T-helper 1 cell treated with Interleukin-12 subunit alpha and Interleukin-12 subunit beta and Interleukin-4 antibody, amounts not matched to agents 30 ng/mL and 1 ng/mL, for 36 hours (primary cell): Measurements from ENCODE around the gene ERGIC2. TPM values are rescaled to one million over a fixed set of nuclear protein-coding genes. Genes with fewer than 3 reads are reported as not detected.
"Not testable (repeated sequence)": the region's sequence is repeated elsewhere in the genome, so short reads cannot be mapped to it uniquely, and the experiment has no call there.

Experiments used
- intact Hi-C: fragments of 100-400 bp; cut with micrococcal nuclease; formaldehyde crosslinking; loops from one replicate; pipeline ENCODE4 v1.15.1; 2024
- total RNA-seq: library from RNA; stranded (reverse); gene quantifications from 2 replicates; pipeline ENCODE4 v1.2.3, GENCODE V29; 2022

The ERGIC2 gene
- total RNA-seq: 72.6 and 80.8 TPM in 2 replicates

DNA sequence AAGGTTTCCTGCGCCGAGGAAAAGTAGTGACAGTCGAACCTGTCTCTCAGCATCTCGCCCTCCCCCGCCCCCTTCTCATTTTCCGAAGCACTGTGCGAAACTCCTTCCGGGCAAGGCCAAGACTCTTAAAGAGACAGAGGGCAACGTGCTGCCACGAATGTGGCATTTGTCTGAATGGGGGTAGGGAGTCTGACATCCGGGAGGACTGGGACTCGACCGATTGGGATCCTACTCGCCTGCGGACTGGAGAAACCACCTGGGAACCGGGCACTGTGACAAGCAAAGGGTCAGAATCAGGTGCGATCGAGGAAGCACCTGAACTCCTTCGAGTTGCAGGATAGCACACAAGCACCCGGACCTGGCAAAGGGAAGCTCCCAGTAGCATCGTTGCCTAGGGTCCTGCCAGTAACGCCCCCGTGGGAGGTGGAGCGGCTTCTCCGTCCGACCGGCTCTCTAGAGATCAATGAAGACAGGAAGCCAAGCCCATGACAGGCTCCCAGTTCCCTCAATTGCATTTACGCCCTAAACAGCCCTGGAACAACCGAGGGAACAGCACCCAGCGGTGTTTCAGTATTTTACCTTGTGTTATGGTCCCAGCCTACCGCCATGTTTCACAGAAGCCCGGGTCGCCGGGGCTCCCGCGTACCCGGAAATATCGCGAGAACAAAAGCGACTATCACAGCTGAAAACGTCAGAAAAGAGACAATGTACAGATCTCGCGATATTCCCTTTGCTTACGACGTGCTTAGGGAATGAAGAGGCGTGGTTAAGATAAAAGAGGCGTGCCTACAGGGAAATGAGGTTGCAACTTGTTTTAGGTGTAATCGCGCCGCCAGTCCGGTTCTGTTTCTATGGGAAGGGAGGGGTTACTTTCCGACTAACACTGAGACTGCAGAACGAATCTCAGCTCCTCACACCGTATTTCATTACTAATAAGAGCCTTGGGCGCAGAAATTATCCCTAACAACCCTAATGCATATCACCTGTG lies at the start of gene ERGIC2:
ERGIC2 (minus strand) TSS at position 637 of the 988 bp plus-strand sequence. CDS start 9,539 bp downstream, outside the sequence.
- intact Hi-C loops: loop anchor here (1.0 to 5.0 kb wide), 14 partner anchors 9 to 1945 kb away; partner anchors contain the start of genes CCDC91, DDX11, FAR2 and MRPS35

GRCh38 chr12:29430716-29431044 lies 49.7 kb upstream of the ERGIC2 start:
- intact Hi-C loops: no loop called here

DNA sequence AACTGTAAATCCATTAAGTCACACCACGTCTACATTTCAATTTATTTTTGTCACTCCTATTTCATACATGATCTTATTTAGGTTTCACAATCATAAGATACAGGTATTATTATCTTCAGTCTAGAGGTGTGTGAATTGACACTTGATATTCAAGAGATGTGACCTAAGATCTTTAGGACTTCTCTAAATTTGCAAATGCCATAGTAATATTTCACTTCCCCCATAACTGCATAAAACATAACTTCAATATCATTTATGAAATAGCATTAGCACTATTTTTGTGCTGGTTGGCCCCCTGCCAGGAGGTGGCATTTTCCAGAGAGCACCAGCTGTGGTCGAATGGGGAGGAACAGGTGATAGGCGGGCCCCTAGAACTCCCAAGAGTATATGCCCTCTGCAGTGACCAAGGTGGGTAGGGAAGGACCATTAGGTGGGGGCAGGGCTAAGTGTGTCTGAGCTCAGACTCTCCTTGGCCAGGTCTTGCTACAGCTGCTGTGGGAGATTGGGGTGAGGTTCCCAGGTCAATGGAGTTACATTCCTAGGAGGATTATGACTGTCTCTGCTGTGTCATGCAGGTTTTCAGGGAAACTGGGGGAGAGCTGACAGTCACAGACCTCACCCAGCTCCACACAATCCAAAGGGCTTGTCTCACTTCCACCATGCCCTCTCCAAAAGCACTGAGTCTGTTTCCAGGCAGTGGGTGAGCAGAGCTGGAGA lies 49.2 kb upstream of the ERGIC2 start:
- intact Hi-C loops: loop anchor here (5.0 kb wide), 1 partner anchor 358 kb away; no protein-coding TSS in a partner anchor

GRCh38 chr12:29428633-29429032 lies 47.7 kb upstream of the ERGIC2 start:
- intact Hi-C loops: loop anchor here (1.0 to 5.0 kb wide), 3 partner anchors 47 to 356 kb away; partner anchors contain the start of gene ERGIC2

DNA sequence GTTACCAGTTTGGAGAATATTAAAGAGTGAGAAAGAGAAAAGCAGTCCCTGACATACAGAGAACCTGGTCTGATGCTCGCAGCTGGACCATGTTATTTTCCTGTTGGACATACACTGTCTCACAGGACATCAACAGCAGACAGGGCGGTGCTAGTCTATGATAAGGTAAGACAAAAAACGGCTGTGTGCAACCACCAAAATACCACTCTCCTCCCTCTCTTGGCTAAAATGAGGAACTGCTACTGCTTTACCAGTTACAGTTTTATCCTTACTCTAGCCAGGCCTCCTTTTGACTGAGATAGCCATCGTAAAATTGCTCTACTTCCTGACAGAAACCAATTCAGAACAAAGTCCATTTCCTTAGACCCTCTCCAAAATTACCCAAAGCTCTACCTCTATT lies 47.0 kb upstream of the ERGIC2 start:
- intact Hi-C loops: loop anchor here (1.0 to 5.0 kb wide), 3 partner anchors 47 to 356 kb away; partner anchors contain the start of gene ERGIC2

- intact Hi-C loops: loop anchor here (5.0 kb wide), 1 partner anchor 354 kb away; no protein-coding TSS in a partner anchor
Measured at GRCh38 chr12:29426498-29426897, 45.5 kb upstream of the ERGIC2 start.

GRCh38 chr12:29425722-29426121 lies 44.8 kb upstream of the ERGIC2 start:
- intact Hi-C loops: loop anchor here (5.0 kb wide), 1 partner anchor 353 kb away; no protein-coding TSS in a partner anchor

DNA sequence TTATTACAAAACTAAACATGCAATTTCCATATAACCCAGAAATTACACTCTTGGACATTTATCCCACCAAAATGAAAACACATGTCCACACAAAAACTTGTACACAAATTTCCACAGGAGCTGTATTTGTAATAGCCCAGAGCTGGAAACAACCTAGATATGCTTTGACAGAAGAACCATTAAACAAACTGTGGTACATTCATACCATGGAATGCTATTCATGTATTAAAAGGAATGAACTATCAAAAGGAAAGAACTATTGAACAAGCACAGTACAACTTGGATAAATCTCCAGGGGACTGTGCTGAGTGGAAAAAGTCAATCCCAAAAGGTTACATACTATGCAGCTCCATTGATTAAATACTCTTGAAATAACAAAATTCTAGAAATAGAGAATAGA lies 35.8 kb upstream of the ERGIC2 start:
- intact Hi-C loops: no loop called here

DNA sequence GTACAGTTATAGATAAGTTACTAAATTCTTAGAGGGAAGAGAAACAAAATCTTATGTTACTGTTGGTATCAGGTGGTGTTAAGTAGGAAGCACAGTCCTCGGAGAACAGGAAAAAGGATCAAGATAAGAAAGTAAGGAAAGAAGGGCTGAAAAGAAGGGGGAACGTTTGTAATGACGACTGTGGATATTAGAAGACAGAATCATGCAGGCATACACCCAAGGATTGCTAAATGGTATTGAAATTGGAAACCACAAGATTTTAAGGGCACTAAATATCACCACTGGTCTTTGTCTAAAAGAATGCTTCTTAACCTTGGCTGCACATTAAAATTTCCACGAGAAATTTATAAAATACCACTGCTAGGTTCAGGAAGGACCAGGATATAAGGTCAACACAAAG lies 34.1 kb upstream of the ERGIC2 start:
- intact Hi-C loops: no loop called here

- intact Hi-C loops: no loop called here
Measured at GRCh38 chr12:29414368-29414767, 33.4 kb upstream of the ERGIC2 start.

DNA sequence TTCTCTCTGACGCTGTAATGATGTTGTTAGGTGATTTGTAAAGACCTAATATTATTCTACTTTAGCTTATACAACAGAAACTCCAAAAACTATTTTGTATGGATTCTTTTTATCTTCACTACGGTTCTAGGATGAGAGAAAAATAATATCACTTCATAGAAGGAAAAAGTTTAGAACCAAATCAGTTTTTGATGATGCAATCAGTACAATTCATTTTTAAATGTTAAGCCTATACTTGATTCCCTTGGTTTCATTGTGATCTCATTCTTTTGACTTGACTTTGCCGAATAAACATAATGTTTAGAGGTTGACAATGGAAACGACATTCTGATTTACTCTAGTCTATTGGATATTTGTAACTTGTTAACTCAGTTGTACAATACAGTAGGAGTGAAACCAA lies 24.6 kb upstream of the ERGIC2 start:
- intact Hi-C loops: no loop called here

- intact Hi-C loops: no loop called here
Measured at GRCh38 chr12:29403991-29404390, 23.0 kb upstream of the ERGIC2 start.

DNA sequence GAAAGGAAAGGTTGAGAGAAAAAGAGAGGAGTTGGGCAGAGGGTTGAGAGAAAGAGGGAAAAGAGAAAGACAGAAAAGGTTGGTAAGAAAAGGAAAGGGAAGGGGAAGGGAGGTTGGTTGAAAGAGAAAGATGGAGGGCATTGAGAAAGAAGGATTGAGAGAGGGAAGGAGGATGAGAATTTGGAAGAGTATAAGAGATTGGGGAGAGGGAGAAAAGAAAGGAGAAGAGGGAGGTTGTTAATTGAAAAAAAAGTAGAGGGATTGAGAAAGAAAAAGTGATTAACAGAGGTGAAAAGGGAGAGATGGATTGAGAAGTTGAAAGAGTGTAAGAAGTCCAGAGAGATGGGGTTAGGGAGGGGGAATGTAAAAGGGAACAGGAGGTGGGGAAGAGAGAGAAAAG lies 21.5 kb upstream of the ERGIC2 start:
- intact Hi-C loops: no loop called here

DNA sequence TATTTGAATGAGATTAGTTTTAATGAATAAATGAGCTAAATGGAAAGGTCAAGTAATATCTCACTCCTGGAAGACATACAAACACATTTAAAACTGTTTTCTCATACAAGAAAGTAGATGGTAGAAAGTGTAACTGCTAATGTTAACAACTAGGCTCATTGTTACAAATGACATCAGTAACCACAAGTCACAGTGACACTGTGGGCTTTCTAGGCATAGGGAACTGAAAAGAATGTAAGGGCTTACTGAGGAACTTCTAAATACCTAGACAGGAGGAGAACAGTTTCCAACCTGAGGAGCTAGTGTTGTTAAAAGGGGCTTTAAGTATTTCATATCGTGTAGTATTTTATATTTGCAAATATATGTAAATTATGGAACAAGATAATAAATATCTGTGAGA lies 17.5 kb upstream of the ERGIC2 start:
- intact Hi-C loops: no loop called here

DNA sequence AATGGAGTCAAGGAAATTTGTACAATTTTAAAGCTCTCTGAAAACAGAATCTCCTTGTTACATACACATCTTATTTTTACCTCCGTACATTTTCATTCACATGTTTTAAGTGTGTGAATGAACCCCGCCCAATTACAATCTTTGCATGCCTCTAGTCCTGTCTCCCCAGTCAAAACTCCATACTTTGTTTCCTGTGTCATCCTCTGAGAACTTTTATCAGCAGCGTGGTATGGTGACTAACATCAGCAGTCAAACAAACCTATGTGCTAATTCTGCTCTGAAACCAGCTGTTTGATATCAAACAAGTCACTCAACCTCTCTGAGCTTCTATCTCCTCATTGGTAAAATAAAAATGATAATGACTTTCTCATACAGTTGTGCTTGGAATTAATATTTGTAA lies 15.8 kb upstream of the ERGIC2 start:
- intact Hi-C loops: no loop called here

DNA sequence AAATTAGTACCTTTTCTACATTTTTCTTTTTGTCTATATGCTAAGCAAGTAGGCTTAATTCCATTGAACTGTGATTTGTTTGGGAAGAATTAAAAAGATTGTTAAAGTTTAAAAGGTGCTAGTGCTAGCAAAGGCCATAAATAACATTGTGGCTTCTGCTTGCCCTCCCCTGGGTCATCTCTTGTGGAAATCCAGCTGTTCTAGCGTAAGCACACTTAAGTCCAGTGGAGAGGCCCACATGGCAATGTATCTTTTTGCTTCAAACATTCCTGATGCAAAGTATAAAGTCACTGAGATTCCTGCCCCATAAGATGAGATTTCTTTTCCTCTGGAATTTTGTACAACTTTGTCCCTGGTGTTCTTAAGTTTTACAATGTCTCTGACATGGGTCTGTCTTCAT lies 14.4 kb upstream of the ERGIC2 start:
- intact Hi-C loops: no loop called here

DNA sequence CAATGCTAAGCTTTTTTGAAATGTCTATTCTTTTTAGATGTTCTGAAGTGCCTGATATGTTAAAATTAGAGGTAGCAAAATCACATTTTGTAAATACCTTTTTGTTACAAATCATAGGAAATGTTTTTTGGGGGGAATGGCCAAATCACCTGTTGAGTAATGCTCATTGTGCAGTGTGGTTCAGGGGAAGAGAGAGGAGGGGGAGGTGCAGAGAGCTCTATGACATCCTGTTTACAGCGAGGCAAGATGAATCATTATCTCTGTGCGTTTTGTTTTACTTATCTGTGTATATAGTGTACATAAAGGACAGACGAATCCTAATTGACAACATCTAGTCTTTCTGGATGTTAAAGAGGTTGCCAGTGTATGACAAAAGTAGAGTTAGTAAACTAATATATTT lies 9.4 kb upstream of the ERGIC2 start:
- intact Hi-C loops: loop anchor here (1.0 kb wide), 1 partner anchor 9 kb away; the partner anchor contains the start of gene ERGIC2

GRCh38 chr12:29389295-29389919 lies 8.4 kb upstream of the ERGIC2 start:
- intact Hi-C loops: no loop called here

- intact Hi-C loops: not testable (repeated sequence)
Measured at GRCh38 chr12:29386084-29386680, 5.2 kb upstream of the ERGIC2 start.

DNA sequence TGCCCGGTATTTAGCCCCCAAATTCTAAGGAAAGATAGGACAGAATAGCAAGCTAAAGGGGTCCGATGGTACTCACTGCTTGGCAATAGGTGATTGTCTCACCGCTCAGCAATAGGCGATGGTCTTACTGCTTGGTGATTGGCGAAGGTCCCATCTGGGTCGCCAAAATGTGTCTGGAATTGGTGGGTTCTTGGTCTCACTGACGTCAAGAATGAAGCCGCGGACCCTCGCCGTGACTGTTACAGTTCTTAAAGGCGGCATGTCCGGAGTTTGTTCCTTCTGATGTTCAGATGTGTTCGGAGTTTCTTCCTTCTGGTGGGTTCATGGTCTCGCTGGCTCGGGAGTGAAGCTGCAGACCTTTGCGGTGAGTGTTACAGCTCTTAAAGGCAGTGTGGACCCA lies 4.2 kb upstream of the ERGIC2 start:
- intact Hi-C loops: not testable (repeated sequence)

DNA sequence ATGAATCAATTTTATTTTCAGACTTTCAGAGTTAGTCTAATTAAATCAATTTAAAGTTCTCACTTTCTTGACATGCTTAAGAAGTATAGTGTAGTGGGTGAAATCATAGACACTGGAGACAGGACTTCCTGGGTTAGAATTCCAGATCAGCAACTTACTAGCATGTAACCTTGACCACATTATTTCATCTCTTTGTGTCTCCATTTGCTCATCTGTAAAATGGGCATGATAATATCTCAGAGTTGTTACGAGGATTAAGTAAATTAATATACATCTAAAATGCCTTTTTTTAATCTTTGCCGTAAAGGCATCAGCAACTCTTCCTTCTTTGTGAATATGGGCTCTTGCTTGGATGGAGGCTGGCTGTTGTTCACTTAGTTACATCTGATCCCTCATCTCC lies 1.3 kb upstream of the ERGIC2 start:
- intact Hi-C loops: loop anchor here (5.0 kb wide), 2 partner anchors 1190 to 1560 kb away; partner anchors contain the start of gene CCDC91
